GM19025 (cell line): Measurements from ENCODE around the gene APBB1.

ENCODE experiments used
- ATAC-seq: cut with Tn5 transposase; IDR thresholded peaks from one replicate; pipeline ENCODE4 v1.9.1; 2021; ENCODE audit warnings: mild to moderate bottlenecking, low read depth, moderate library complexity; ENCODE audit not compliant: unreplicated experiment

APBB1 gene

GRCh38 chr11:6418557-6419008 is 311 bp downstream of the APBB1 start:
- peak; percentile 19 for ATAC-seq

DNA sequence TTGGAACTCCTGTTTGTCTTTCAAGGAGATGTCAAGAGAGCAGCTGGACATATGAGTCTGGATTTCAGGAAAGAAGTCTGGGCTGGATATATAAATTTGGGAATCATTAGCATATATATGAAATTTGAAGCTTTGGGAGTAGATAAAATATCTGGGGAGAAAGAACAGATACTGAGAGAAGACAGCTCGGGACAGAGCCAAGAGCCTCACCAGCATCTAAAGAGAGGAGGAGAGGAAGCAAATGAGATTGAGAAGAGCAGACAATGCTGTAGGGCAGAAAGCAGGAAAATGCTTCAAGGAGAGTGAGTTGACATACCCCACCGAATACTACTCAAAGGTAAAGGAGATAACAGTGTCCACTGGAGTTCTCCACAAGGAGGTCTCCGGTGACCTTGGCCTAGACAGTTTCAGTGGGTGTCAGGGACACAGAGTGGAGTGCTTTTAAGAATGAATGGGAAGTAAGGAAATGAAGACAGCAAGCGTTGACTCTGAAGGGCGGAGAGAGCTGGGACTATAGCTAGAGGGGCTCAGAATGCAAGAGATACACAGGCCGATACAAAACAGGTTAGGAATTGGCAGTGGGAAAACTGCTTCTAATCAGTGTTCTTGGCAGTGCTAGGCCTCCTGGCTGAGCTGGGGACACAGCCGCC is 862 bp downstream of the APBB1 start:
- no peak for ATAC-seq

GRCh38 chr11:6415797-6416196 is 3.1 kb downstream of the APBB1 start:
- ATAC-seq = no peak

GRCh38 chr11:6414874-6415328 is 4.0 kb downstream of the APBB1 start:
- no peak for ATAC-seq

DNA sequence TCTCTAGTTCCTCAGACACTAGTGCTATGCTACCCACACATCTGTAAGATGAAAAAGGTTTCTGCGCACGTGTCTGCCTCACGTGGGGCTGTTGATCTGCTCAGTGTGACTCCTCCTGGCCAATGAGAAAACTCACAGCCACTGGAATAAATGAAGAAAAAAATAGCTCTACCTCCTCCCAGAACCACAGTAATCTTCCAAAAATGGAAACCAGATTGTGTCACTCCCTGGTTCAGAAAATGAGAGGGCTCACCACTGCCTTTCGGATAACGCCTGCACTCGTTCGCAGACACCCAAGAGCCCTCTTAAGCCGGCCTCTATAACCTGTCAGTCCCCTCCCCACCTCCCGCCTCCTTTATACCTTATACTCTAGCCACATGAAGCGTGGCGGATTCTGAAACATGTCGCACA is 5.1 kb downstream of the APBB1 start:
- no peak for ATAC-seq

GRCh38 chr11:6411594-6412031 is 7.3 kb downstream of the APBB1 start:
- no peak for ATAC-seq

- no peak for ATAC-seq
Measured at GRCh38 chr11:6410695-6411430, 8.0 kb downstream of the APBB1 start.

GRCh38 chr11:6406370-6406769 is 12.5 kb downstream of the APBB1 start:
- no peak for ATAC-seq

DNA sequence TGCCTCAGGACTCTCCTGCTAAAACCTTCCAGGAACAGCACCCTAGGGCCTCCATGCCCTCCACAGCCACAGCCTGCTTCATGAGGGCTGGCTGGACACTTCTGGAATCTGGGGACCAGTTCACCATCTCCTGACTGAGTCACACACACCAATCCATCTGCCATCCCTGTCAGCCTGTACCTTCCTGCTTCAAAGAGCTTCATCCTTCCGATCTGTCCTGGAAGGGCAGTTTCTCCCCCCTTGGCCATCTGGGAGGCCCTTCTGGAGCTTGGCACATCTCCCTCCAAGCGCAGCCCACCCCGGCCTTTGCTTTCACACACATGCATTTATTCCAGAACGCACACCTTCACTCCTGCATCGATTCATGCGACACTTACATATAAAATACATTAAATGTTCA is 13.0 kb downstream of the APBB1 start:
- no peak for ATAC-seq

DNA sequence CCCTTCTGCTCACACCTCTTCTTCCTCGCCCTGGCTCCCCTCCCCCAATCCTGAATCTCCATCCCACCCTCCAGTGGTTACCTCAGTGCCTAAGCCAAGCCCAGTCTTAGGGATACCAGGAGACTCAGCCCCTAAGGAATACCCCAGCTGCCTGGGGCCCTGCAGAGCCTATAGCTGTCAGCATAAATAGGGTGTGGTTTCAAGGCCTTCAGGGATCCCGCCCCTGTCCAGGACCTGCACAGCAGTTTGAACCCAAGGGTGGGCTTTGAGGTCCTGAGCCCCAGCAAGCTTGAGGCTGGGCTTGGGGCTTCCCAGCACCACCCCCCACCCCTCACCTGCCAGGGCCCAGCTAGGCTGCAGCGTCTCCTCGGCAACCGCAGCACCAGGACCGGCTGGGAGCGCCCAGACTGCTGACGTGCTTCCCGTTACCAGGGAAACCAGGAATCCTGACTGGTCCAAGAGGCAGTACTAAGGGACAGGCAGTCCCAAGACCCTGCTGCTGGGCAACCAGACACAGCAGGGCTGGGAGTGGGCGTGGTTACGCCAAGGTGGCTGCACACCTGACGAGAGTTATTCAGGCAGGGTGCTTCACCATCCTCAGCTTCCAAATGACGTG is 13.7 kb downstream of the APBB1 start:
- no peak for ATAC-seq

GRCh38 chr11:6404342-6405051 is 14.4 kb downstream of the APBB1 start:
- ATAC-seq = no peak

- ATAC-seq = no peak
Measured at GRCh38 chr11:6403539-6403938, 15.4 kb downstream of the APBB1 start.

DNA sequence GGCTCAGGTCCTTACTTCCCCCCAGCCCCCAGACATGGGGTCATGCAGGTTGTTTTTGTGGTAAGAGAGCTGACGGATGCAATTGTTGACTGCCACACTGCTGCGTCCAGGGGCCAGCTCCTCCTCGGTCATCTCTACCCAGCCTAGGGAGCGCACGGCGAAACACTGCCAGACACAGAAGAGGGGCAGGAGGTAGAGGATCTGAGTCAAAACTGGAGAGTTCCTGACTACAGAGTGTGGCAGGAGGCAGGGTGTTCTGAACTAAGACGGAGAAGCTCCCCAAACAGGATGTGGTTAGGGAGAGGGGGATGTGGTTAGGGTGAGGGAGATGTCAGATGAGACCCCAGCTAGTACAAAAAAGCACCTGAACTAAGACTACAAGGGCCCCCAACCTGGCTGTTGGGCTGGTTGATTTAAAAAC is 16.3 kb downstream of the APBB1 start:
- peak; percentile 80 for ATAC-seq

DNA sequence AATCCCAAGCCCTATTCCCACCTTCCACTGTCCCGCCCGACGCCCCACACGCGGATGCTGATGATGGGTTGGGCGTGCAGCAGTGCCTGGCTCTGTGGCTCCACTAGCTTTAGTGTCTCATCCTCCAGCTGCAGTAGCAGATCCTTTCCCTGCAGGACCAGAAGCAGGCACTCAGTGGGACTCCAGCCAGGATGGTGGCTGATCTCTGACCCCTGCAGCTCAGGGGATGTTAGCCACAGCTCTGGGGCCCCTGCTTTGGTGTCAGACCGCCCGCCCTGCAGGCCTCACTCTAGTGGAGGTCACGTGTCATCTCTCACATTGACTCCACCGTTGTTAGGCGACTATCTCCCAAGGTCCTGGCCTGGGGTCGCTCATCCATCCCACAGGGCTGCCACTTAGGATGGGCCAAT is 16.8 kb downstream of the APBB1 start:
- ATAC-seq = peak; percentile 35

- ATAC-seq = no peak
Measured at GRCh38 chr11:6401464-6401863, 17.4 kb downstream of the APBB1 start.

DNA sequence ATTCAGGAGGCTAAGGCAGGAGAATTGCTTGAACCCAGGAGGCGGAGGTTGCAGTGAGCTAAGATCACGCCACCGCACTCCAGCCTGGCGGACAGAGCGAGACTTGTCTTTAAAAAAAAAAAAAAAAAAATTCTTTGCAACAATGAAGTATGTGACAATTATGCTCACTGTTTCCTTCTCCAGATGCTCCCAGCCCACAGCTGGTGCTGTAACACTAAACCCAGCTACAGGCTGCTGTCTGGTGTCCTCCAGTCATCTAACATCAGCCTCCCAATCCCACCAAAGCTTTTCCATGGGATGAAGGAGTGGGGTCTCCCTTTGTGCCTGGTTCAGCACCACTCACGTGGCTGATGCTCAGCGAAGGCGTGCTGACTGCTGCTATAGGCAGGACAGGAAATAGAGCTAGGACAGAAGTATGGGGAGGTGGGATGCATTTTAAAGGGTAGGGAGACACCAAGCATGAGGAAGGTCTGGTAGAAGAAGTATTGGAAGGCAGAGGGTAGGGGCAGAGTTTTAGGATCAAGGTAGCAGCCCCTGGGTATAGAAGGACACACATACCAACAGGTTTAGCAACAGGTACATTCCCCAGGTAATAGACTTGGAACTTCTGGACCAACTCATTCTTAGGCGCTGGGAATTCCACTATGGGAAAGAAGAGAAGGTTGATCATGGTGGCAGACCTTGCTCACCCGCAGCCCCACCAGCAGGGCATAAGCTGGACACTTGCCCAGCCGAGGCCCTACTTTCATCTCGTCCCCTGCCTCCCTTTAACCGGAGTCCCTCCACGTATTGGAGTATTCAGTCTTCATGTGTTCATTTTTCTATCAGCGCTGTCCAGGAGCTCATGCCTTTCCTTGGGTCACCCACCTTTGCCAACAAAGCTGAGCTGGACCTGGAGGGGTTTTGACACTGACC is 18.2 kb downstream of the APBB1 start:
- ATAC-seq = no peak

GRCh38 chr11:6397636-6398035 is 21.3 kb downstream of the APBB1 start:
- ATAC-seq = no peak

DNA sequence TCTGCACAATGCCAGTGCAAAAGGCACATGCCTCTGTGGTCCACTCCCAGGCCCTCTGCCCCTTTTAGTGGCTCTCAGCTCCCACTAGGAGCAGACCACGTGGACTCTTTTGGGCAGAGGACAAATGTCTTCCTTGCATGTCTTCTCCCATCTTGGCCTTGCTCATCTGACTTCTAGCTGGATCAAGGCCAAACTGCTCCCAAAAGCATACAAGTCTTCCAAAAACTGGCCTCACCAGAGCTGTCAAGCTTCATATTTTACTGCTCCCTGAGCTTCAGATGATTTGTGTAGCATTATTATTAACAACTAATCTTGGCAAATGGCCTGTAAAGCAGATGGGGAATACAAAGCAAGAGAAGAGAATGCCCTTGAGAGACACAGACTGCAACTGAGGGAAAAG is 21.7 kb downstream of the APBB1 start:
- ATAC-seq = no peak

DNA sequence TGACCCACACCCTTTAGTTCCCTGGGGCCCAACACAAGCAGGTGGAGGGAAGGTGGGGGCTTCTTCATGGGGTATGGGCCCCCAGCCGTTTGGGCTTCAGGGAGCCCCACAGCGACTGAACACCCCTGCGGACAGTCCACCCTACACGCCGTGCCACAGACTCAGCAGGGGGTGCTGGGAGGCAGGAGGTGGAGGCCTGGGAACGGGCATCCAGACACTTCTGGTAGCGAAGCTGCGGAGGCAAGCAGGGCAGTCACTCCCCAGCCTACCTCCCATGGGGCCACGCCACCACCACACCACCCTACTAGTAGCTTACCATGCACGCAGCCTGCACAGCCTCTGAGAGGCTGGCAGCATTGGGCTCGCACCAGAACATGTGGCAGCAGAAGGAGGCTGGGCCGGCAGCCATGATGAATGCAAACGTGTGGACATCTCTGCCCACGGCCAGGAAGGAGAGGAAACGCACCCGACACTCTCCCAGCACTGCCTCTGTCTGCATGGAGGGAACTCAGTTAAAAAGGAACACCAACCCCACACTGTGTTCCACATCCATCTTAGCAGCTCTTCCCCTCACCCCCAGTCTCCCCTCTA is 23.3 kb downstream of the APBB1 start:
- ATAC-seq = no peak
